ENCODE results near the gene DHCR24. TPM values are rescaled to one million over a fixed set of nuclear protein-coding genes. Genes with fewer than 3 reads are reported as not detected.
A peak's percentile ranks its signal among the peaks of the same experiment; 100 is the strongest.

The DHCR24 gene
- total RNA-seq, 1 donor from 2014 or later, result 128 TPM

DNA sequence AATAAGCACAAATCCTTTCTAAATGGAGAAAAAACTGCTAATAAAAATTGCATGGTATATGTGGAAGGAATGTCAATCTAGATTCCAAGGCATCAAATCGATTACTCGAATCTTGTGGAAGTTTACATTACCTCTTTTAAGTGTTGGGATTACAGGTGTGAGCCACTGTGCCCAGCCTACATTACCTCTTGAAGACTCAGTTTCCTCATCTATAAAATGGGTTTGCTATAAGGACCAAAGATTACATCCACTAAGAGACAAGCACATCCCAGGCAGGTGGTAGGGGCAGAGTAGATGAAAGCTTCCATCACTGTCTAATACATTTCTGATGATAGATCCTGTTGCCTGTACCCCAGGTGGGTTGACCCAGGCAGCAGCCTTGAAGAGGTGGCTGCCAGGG, 16.1 kb downstream of the DHCR24 start:
- Histone ChIP-seq H3K36me3 (ENCODE audit: control insufficient read depth, insufficient read depth, low read length) (peaks cover 8% of the 10 kb centered on the region), H3K27me3 (ENCODE audit: control insufficient read depth, insufficient read depth, low read length) (no peaks in the 10 kb centered on the region), H3K4me3 (ENCODE audit: low read depth, low read length) (no peak overlapping the region)
- DNase-seq (ENCODE audit: low read depth), result no peak
- TF ChIP-seq, protein P1, sequence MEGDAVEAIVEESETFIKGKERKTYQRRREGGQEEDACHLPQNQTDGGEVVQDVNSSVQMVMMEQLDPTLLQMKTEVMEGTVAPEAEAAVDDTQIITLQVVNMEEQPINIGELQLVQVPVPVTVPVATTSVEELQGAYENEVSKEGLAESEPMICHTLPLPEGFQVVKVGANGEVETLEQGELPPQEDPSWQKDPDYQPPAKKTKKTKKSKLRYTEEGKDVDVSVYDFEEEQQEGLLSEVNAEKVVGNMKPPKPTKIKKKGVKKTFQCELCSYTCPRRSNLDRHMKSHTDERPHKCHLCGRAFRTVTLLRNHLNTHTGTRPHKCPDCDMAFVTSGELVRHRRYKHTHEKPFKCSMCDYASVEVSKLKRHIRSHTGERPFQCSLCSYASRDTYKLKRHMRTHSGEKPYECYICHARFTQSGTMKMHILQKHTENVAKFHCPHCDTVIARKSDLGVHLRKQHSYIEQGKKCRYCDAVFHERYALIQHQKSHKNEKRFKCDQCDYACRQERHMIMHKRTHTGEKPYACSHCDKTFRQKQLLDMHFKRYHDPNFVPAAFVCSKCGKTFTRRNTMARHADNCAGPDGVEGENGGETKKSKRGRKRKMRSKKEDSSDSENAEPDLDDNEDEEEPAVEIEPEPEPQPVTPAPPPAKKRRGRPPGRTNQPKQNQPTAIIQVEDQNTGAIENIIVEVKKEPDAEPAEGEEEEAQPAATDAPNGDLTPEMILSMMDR (IDR thresholded peaks at IDR 0.05; ENCODE audit: insufficient read depth, low read length, poor library complexity, severe bottlenecking), result no peak

- no peak for DNase-seq (ENCODE audit: low read depth)
- H3K36me3 ChIP-seq (ENCODE audit: control insufficient read depth, insufficient read depth, low read length), result peaks cover 6% of the 10 kb centered on the region
These were observed 17.7 kb downstream of the DHCR24 start for GRCh38 chr1:54869173-54869851.

GRCh38 chr1:54867717-54868057, 19.3 kb downstream of the DHCR24 start:
- Histone ChIP-seq H3K36me3 (ENCODE audit: control insufficient read depth, insufficient read depth, low read length) (peaks cover 6% of the 10 kb centered on the region), H3K27me3 (ENCODE audit: control insufficient read depth, insufficient read depth, low read length) (no peaks in the 10 kb centered on the region), H3K4me3 (ENCODE audit: low read depth, low read length) (no peak overlapping the region)
- no peak for DNase-seq (ENCODE audit: low read depth)
- TF ChIP-seq, protein P1 (IDR thresholded peaks at IDR 0.05; ENCODE audit: insufficient read depth, low read length, poor library complexity, severe bottlenecking), result no peak

More at GRCh38 chr1:54869173-54869851, 17.7 kb downstream of the DHCR24 start:
- H3K27me3 ChIP-seq (ENCODE audit: control insufficient read depth, insufficient read depth, low read length), result no peaks in the 10 kb centered on the region
- TF ChIP-seq, protein P1 (IDR thresholded peaks at IDR 0.05; ENCODE audit: insufficient read depth, low read length, poor library complexity, severe bottlenecking), result no peak
- no peak overlapping the region for H3K4me3 ChIP-seq (ENCODE audit: low read depth, low read length)

GRCh38 chr1:54866801-54867716, 19.9 kb downstream of the DHCR24 start:
- no peak overlapping the region for H3K4me3 ChIP-seq (ENCODE audit: low read depth, low read length)
- H3K36me3 ChIP-seq (ENCODE audit: control insufficient read depth, insufficient read depth, low read length), result peaks cover 6% of the 10 kb centered on the region
- no peaks in the 10 kb centered on the region for H3K27me3 ChIP-seq (ENCODE audit: control insufficient read depth, insufficient read depth, low read length)
- TF ChIP-seq, protein P1 (IDR thresholded peaks at IDR 0.05; ENCODE audit: insufficient read depth, low read length, poor library complexity, severe bottlenecking), result no peak
- no peak for DNase-seq (ENCODE audit: low read depth)

- DNase-seq (ENCODE audit: low read depth), result no peak
- TF ChIP-seq, protein P1 (IDR thresholded peaks at IDR 0.05; ENCODE audit: insufficient read depth, low read length, poor library complexity, severe bottlenecking), result peak; percentile 11
- peaks cover 3% of the 10 kb centered on the region for H3K36me3 ChIP-seq (ENCODE audit: control insufficient read depth, insufficient read depth, low read length)
- no peak overlapping the region for H3K4me3 ChIP-seq (ENCODE audit: low read depth, low read length)
- no peaks in the 10 kb centered on the region for H3K27me3 ChIP-seq (ENCODE audit: control insufficient read depth, insufficient read depth, low read length)
These were observed 21.5 kb downstream of the DHCR24 start for GRCh38 chr1:54865238-54866073.
